Stimulated activated CD8-positive, alpha-beta memory T cell treated with anti-CD3 and anti-CD28 coated beads, Interleukin-15, amount 100 ng/mL, for 1 hour (primary cell): ENCODE data around the gene MAST2.
"Not testable (repeated sequence)": the region's sequence is repeated elsewhere in the genome, so short reads cannot be mapped to it uniquely, and the experiment has no call there.

ENCODE experiments used
- DNase-seq: peaks from one replicate; pipeline ENCODE4 v3.0.0-alpha.2; 2020; ENCODE audit warnings: low read depth

The MAST2 gene

GRCh38 chr1:46021046-46021996, 217.9 kb downstream of the MAST2 start:
- DNase-seq = no peak

GRCh38 chr1:46026531-46026930, 223.1 kb downstream of the MAST2 start:
- DNase-seq = no peak

- no peak for DNase-seq
Measured at GRCh38 chr1:46027788-46028573, 224.6 kb downstream of the MAST2 start.

- no peak for DNase-seq
Measured at GRCh38 chr1:46030074-46030870, 226.9 kb downstream of the MAST2 start.

GRCh38 chr1:46030876-46031660, 227.7 kb downstream of the MAST2 start:
- DNase-seq = no peak

GRCh38 chr1:46034601-46035516, 231.4 kb downstream of the MAST2 start:
- DNase-seq = no peak

- peak; percentile 82 for DNase-seq
Measured at GRCh38 chr1:46036894-46037839, 233.8 kb downstream of the MAST2 start.

- no peak for DNase-seq
Measured at GRCh38 chr1:46039571-46040052, 236.2 kb downstream of the MAST2 start.

- no peak for DNase-seq
Measured at GRCh38 chr1:46041551-46041950, 238.1 kb downstream of the MAST2 start.

- DNase-seq = no peak
Measured at GRCh38 chr1:46041974-46042373, 238.6 kb downstream of the MAST2 start.

- no peak for DNase-seq
Measured at GRCh38 chr1:46043458-46044017, 240.1 kb downstream of the MAST2 start.

GRCh38 chr1:46044116-46044515, 240.7 kb downstream of the MAST2 start:
- DNase-seq = no peak

- no peak for DNase-seq
Measured at GRCh38 chr1:46053734-46054133, 250.3 kb downstream of the MAST2 start.

- DNase-seq = no peak
Measured at GRCh38 chr1:46056325-46056724, 252.9 kb downstream of the MAST2 start.

- DNase-seq = not testable (repeated sequence)
Measured at GRCh38 chr1:46057215-46057614, 253.8 kb downstream of the MAST2 start.

GRCh38 chr1:46057781-46058180, 254.4 kb downstream of the MAST2 start:
- DNase-seq = no peak

- no peak for DNase-seq
Measured at GRCh38 chr1:46058936-46059335, 255.5 kb downstream of the MAST2 start.

GRCh38 chr1:46061146-46061545, 257.7 kb downstream of the MAST2 start:
- DNase-seq = no peak
